ENCODE data around the gene CTSZ. TPM values are rescaled to one million over a fixed set of nuclear protein-coding genes. Genes with fewer than 3 reads are reported as not detected.

Gene CTSZ
- total RNA-seq, 2 donors from 2014 or later = 274 to 303 TPM

GRCh38 chr20:59032023-59032712 lies 25.1 kb upstream of the CTSZ start, which contains the start of gene ATP5F1E:
Gene ATP5F1E (minus strand): TSS chr20:59032335. CDS start chr20:59032251, 84 bp downstream.
- H3K9ac ChIP-seq (ENCODE audit: low read depth in 2 of 2, low read length in 2 of 2) = peak within 1 kb of the TSS; percentile 91 to 92
- H3K27me3 ChIP-seq = no peaks in the 10 kb centered on the region
- intact Hi-C loops (cut with DNase I) = no loop called here
- TF ChIP-seq CTCF (IDR thresholded peaks at IDR 0.05) = no peak
- DNase-seq = peak; percentile 95
- H3K27ac ChIP-seq = peak within 1 kb of the TSS; percentile 89
- H3K36me3 ChIP-seq = peaks cover 3% of the 10 kb centered on the region
- H3K4me3 ChIP-seq = peak within 1 kb of the TSS; percentile 82
- peaks cover 4% of the 10 kb centered on the region for H3K4me1 ChIP-seq
- no peaks in the 10 kb centered on the region for H3K9me3 ChIP-seq

- Histone ChIP-seq H3K27ac (peak overlapping the region; percentile 89), H3K9ac (ENCODE audit: low read depth in 2 of 2, low read length in 2 of 2) (peak overlapping the region; percentile 91 to 92), H3K4me3 (peak overlapping the region; percentile 82), H3K27me3 (no peaks in the 10 kb centered on the region), H3K36me3 (no peaks in the 10 kb centered on the region), H3K9me3 (no peaks in the 10 kb centered on the region), H3K4me1 (peaks cover 4% of the 10 kb centered on the region)
- DNase-seq = peak; percentile 58
- intact Hi-C loops (cut with DNase I) = no loop called here
- TF ChIP-seq CTCF (IDR thresholded peaks at IDR 0.05) = no peak
Observed at GRCh38 chr20:59031564-59032022, 24.5 kb upstream of the CTSZ start.

GRCh38 chr20:59030911-59031563 lies 24.0 kb upstream of the CTSZ start:
- no peak for TF ChIP-seq CTCF (IDR thresholded peaks at IDR 0.05)
- DNase-seq = no peak
- Histone ChIP-seq H3K9me3 (no peaks in the 10 kb centered on the region), H3K36me3 (no peaks in the 10 kb centered on the region), H3K4me1 (peaks cover 4% of the 10 kb centered on the region), H3K27ac (peak overlapping the region; percentile 89), H3K4me3 (peak overlapping the region; percentile 82), H3K9ac (ENCODE audit: low read depth in 2 of 2, low read length in 2 of 2) (peak overlapping the region; percentile 91 to 92), H3K27me3 (no peaks in the 10 kb centered on the region)
- intact Hi-C loops (cut with DNase I) = no loop called here

GRCh38 chr20:59028812-59029211 lies 21.8 kb upstream of the CTSZ start:
- no peaks in the 10 kb centered on the region for H3K27me3 ChIP-seq
- H3K9me3 ChIP-seq = no peaks in the 10 kb centered on the region
- intact Hi-C loops (cut with DNase I) = no loop called here
- no peaks in the 10 kb centered on the region for H3K36me3 ChIP-seq
- no peak overlapping the region for H3K9ac ChIP-seq (ENCODE audit: low read depth in 2 of 2, low read length in 2 of 2)
- no peak for DNase-seq
- H3K4me3 ChIP-seq = no peak overlapping the region
- H3K27ac ChIP-seq = no peak overlapping the region
- no peak for TF ChIP-seq CTCF (IDR thresholded peaks at IDR 0.05)
- H3K4me1 ChIP-seq = peaks cover 4% of the 10 kb centered on the region

- H3K4me3 ChIP-seq = no peak overlapping the region
- intact Hi-C loops (cut with DNase I) = no loop called here
- H3K27ac ChIP-seq = no peak overlapping the region
- DNase-seq = no peak
- H3K36me3 ChIP-seq = no peaks in the 10 kb centered on the region
- H3K27me3 ChIP-seq = no peaks in the 10 kb centered on the region
- TF ChIP-seq CTCF (IDR thresholded peaks at IDR 0.05) = no peak
- H3K9me3 ChIP-seq = no peaks in the 10 kb centered on the region
- no peak overlapping the region for H3K9ac ChIP-seq (ENCODE audit: low read depth in 2 of 2, low read length in 2 of 2)
- H3K4me1 ChIP-seq = peaks cover 4% of the 10 kb centered on the region
Observed at GRCh38 chr20:59027741-59028320, 20.8 kb upstream of the CTSZ start.
